ENCODE measurements around the gene SOS2.

SOS2 gene

GRCh38 chr14:50231475-50232275 is at the start of gene SOS2:
Gene SOS2 (minus strand): TSS chr14:50231578. CDS start chr14:50231283, 295 bp downstream.
- DNase-seq (ENCODE audit: low spot score) = peak; percentile 95

DNA sequence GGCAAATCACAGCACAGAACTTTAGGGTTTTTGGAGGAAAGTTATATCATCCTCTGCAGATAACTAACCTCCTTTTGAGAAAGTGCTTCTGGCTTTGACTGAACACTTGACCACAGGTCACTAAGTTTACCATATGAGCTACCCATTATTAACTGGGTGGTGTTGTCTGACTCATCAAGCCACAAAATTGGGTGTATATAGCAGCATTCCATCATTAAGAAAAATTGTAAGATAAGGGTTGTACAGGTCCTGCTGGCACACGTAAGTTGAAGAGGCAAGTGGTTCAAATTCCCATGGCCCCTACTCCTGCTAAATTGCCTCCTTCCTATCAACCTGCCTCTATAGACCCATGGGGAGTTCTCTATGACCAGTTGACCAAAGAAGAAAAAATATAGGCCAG is 41.1 kb upstream of the SOS2 start:
- DNase-seq (ENCODE audit: low spot score) = no peak

DNA sequence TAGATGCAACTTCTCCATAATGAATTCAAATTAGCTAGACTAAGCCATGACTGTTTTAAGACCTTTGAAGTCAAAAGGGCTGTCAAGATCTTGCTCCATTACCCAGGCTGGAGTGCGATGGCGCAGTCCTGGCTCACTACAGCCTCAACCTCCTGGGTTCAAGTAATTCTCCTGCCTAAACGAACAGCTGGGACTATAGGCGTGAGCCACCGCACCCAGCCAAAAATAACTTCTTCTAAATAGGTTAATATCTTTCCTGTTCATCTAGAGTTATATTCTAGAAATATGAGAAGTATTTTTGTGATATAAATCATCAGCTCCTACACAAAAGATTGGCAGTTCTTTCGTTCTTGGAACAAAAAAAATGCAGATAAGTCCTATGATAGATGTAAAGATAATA is 39.6 kb upstream of the SOS2 start:
- no peak for DNase-seq (ENCODE audit: low spot score)

GRCh38 chr14:50265029-50265428 is 33.7 kb upstream of the SOS2 start:
- DNase-seq (ENCODE audit: low spot score) = no peak

- no peak for DNase-seq (ENCODE audit: low spot score)
Measured at GRCh38 chr14:50263321-50263720, 31.9 kb upstream of the SOS2 start.

DNA sequence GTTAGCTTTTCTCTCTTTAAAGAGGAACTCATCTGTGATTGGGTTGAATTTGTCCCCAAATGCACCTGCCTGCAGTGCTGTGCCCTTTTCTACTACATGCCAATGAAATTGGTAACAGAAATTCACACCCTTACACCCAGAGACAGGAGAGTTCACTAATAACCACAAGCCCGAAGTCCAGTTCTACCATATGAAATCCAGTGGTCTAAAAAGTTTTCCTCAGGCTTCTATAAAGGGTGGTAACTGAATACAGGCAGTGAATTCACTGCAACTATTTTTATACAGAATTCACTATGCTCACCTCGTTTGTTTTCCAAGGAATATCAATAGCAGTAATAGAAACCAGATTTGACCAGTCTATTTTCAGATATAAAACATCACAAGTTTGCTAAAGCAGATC is 31.5 kb upstream of the SOS2 start:
- DNase-seq (ENCODE audit: low spot score) = no peak

- no peak for DNase-seq (ENCODE audit: low spot score)
Measured at GRCh38 chr14:50260511-50260910, 29.1 kb upstream of the SOS2 start.

- DNase-seq (ENCODE audit: low spot score) = no peak
Measured at GRCh38 chr14:50260072-50260471, 28.7 kb upstream of the SOS2 start.

- DNase-seq (ENCODE audit: low spot score) = no peak
Measured at GRCh38 chr14:50257732-50258131, 26.4 kb upstream of the SOS2 start.

DNA sequence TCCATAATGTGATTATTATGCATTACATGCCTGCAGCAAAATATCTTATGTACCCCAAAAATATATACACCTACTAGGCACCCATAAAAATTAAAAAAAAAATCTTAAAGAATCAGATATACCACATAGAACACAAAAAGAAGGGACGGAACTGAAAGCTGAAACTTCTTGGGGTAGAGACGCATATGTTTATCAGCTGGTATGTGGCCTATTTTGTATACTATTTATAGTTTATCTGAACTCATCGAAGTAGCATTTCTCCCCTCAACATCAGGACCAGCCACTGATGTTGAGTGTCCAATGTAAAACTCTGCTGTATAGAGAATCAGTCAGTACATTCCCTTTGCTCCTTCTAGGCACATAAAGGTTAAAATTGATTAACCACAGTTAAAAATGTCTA is 22.9 kb upstream of the SOS2 start:
- DNase-seq (ENCODE audit: low spot score) = no peak

DNA sequence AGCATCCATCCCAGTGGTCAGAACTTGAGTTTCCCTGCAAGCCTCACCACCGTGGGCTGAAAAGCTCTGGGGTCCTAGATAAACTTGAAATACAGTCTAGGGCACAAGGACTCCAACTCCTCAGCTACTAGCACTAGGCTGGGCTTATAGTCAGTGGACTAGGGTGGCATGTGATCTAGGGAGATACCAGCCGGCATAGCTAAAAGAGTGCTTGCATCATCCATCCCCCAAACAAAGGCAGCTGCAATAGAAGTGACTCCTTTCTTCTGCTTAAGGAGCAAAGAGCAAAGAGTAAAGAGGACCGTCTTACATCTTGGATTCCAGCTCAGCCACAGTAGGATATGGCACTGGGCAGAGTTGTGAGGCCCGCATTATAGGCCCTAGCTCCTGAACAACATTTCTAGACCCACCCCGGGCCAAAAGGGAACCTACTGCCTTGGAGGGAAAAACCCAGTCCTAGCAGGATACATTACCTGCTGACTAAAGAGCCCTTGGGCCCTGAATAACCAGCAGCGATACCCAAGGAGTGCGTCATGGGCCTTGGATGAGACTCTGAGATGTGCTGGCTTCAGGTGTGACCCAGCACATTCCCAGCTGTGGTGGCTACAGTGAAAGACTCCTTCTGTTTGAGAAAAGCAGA is 17.9 kb upstream of the SOS2 start:
- no peak for DNase-seq (ENCODE audit: low spot score)

DNA sequence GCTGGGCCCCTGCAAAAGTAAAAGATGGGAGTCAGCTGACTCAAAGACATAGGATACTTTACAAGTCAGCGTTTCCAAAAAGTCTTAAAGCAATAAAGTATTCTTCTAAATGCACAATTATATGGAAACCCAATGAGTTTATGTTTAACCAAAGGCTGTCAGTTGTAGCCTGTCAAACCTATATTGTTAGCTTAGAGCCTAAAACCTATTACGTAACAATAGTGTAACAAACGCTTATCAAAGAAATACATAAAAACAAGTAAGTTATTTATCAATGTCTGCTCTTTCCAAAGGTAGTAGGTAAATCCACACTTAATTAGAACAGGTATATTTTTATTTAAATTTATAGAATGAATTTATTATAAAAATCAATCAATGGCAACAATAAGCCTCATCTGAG is 15.9 kb upstream of the SOS2 start:
- DNase-seq (ENCODE audit: low spot score) = no peak

DNA sequence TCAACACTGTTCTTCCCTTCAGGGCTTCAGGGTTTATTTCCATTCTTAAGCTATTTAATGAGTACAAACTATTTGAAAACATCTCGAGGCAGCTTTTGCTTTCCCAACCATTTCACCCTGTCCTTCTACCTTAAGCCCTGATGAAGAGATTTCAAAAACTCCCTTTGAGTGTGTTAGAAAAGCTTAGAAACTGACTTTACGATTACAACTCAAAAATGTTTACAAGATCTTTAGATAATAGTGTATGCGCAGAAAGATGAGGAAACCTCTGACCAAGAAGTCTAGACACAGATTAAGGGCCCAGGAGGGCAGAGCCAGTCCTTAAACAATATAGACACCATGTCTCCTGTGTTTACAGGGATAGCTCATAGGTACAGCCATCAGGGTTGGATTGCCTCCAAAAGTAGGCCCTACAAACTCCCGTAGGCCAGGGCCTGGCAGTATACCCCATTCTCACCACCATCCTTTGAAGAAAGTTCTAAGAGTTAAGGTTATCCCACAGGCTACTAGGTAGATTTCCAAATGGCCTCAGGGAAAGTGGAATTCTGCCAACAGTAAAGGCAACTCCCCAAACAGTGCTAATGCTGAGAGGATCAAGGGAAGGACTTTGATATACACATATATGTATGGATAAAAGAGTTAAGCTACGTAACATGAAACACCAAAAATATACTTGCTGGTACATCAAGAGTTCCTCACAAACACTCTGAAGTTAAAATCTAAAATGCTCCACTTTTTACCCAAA is 11.4 kb upstream of the SOS2 start:
- DNase-seq (ENCODE audit: low spot score) = no peak

- DNase-seq (ENCODE audit: low spot score) = no peak
Measured at GRCh38 chr14:50242096-50242495, 10.7 kb upstream of the SOS2 start.

GRCh38 chr14:50237427-50237826 is 6.0 kb upstream of the SOS2 start:
- DNase-seq (ENCODE audit: low spot score) = no peak

DNA sequence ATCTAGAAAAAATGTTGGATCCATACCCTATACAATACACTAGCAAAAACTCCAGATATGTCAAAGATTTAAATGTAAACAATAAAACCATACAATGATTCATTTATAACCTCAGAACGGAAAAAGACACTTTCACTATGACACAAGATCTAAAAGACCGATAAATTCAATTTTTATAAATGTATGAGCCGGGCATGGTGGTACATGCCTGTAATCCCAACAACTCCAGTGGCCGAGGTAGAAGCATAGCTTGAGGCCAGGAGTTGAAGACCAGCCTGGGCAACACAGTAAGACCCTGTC is 2.5 kb upstream of the SOS2 start:
- no peak for DNase-seq (ENCODE audit: low spot score)

- DNase-seq (ENCODE audit: low spot score) = no peak
Measured at GRCh38 chr14:50233166-50233950, 2.0 kb upstream of the SOS2 start.

GRCh38 chr14:50232276-50232642 is 881 bp upstream of the SOS2 start:
- DNase-seq (ENCODE audit: low spot score) = no peak

- peak; percentile 72 for DNase-seq (ENCODE audit: low spot score)
Measured at GRCh38 chr14:50230701-50231474, 490 bp downstream of the SOS2 start.

DNA sequence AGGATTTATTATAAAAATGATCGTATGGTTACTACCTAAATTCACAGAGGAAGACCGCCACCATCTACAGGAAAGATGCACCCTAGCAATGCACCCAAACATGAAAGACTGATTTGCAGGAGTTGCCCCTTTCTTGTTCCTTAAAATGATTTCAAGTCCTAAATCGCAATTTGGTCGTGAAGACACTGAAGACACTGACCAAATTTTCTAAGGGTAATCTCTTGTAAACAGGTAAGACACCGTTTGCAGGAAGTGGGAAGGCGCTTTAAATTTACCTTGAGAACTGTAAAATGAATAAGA is 1.0 kb downstream of the SOS2 start:
- DNase-seq (ENCODE audit: low spot score) = no peak

DNA sequence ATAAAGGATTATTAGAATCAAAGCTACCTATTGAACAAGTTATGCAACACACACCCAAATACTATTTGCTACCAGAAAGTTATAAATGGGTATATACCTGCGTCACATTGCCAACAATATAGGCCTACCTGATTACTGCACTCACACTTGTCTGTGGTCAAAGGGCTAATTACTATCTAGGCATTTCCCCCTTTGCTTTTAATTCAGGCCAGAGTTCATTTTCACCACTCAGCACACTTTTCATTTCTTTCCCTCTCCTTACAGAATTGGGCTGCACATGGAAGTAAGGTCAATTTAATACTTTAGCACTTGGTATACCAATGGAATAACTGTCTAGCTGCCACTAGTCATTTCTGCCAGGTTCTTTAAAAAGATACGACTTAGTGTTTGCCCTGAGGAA is 1.7 kb downstream of the SOS2 start:
- DNase-seq (ENCODE audit: low spot score) = no peak

DNA sequence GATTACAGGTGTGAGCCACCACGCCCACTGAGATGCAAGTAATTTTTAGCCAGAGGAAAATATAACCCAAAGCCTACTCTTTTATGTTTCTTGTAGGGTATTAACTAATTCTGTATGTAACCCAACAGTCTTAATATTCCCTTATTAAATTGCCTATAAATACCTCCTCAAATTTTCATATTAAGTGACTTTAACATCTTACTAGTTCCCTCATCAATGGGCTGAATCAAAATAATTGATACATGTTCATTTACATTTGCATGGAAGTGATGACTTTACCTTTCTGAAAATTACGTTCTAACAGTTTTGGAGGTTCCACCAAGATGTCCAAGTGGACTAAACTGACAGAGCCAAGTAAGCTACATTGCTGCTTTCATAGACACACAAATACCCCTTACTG is 3.1 kb downstream of the SOS2 start:
- DNase-seq (ENCODE audit: low spot score) = no peak
